ENCODE results near the gene ADAMTS12.

The ADAMTS12 gene

GRCh38 chr5:33628796-33629195, 263.0 kb downstream of the ADAMTS12 start:
- DNase-seq (ENCODE audit: low spot score) = no peak
- TF ChIP-seq CTCF (IDR thresholded peaks at IDR 0.05; ENCODE audit: borderline replicate concordance, control extremely low read depth, extremely low read depth, insufficient read depth, missing control alignments) = no peak
- in situ Hi-C loops (cut with MboI; ENCODE audit: low sequenced_read_pairs, unreplicated experiment) = no loop called here

GRCh38 chr5:33621514-33621913, 270.3 kb downstream of the ADAMTS12 start:
- no peak for DNase-seq (ENCODE audit: low spot score)
- in situ Hi-C loops (cut with MboI; ENCODE audit: low sequenced_read_pairs, unreplicated experiment) = no loop called here

GRCh38 chr5:33614039-33614438, 277.8 kb downstream of the ADAMTS12 start:
- in situ Hi-C loops (cut with MboI; ENCODE audit: low sequenced_read_pairs, unreplicated experiment) = no loop called here
- TF ChIP-seq CTCF (IDR thresholded peaks at IDR 0.05; ENCODE audit: borderline replicate concordance, control extremely low read depth, extremely low read depth, insufficient read depth, missing control alignments) = no peak
- DNase-seq (ENCODE audit: low spot score) = no peak

More at GRCh38 chr5:33621514-33621913, 270.3 kb downstream of the ADAMTS12 start:
- TF ChIP-seq CTCF (IDR thresholded peaks at IDR 0.05; ENCODE audit: borderline replicate concordance, control extremely low read depth, extremely low read depth, insufficient read depth, missing control alignments) = no peak

GRCh38 chr5:33612386-33612785, 279.4 kb downstream of the ADAMTS12 start:
- in situ Hi-C loops (cut with MboI; ENCODE audit: low sequenced_read_pairs, unreplicated experiment) = no loop called here
- DNase-seq (ENCODE audit: low spot score) = no peak
- no peak for TF ChIP-seq CTCF (IDR thresholded peaks at IDR 0.05; ENCODE audit: borderline replicate concordance, control extremely low read depth, extremely low read depth, insufficient read depth, missing control alignments)

- TF ChIP-seq CTCF (IDR thresholded peaks at IDR 0.05; ENCODE audit: borderline replicate concordance, control extremely low read depth, extremely low read depth, insufficient read depth, missing control alignments) = no peak
- in situ Hi-C loops (cut with MboI; ENCODE audit: low sequenced_read_pairs, unreplicated experiment) = no loop called here
- DNase-seq (ENCODE audit: low spot score) = no peak
Observed at GRCh38 chr5:33611877-33612276, 279.9 kb downstream of the ADAMTS12 start.

GRCh38 chr5:33608344-33609041, 283.3 kb downstream of the ADAMTS12 start:
- in situ Hi-C loops (cut with MboI; ENCODE audit: low sequenced_read_pairs, unreplicated experiment) = no loop called here
- no peak for TF ChIP-seq CTCF (IDR thresholded peaks at IDR 0.05; ENCODE audit: borderline replicate concordance, control extremely low read depth, extremely low read depth, insufficient read depth, missing control alignments)

More at GRCh38 chr5:33608344-33609041, 283.3 kb downstream of the ADAMTS12 start:
- no peak for DNase-seq (ENCODE audit: low spot score)

Data from GM13976 (cell line).